GM18520 (cell line): ENCODE measurements around the gene TNNT2.

Experiments
- ATAC-seq: cut with Tn5 transposase; IDR thresholded peaks from one replicate; pipeline ENCODE4 v1.9.1; 2021; ENCODE audit not compliant: unreplicated experiment

Gene TNNT2

GRCh38 chr1:201378804-201379203 lies 1.3 kb upstream of the TNNT2 start:
- ATAC-seq, result no peak

- no peak for ATAC-seq
These were observed 761 bp downstream of the TNNT2 start for GRCh38 chr1:201376464-201377374.

- no peak for ATAC-seq
These were observed 1.4 kb downstream of the TNNT2 start for GRCh38 chr1:201376107-201376463.

- no peak for ATAC-seq
These were observed 2.3 kb downstream of the TNNT2 start for GRCh38 chr1:201375169-201375568.

- ATAC-seq, result no peak
These were observed 3.1 kb downstream of the TNNT2 start for GRCh38 chr1:201374364-201374763.

- no peak for ATAC-seq
These were observed 5.7 kb downstream of the TNNT2 start for GRCh38 chr1:201371792-201372191.

GRCh38 chr1:201371276-201371675 lies 6.2 kb downstream of the TNNT2 start:
- no peak for ATAC-seq

- no peak for ATAC-seq
These were observed 7.0 kb downstream of the TNNT2 start for GRCh38 chr1:201370500-201370899.

- ATAC-seq, result no peak
These were observed 8.3 kb downstream of the TNNT2 start for GRCh38 chr1:201369209-201369608.

- ATAC-seq, result no peak
These were observed 10.8 kb downstream of the TNNT2 start for GRCh38 chr1:201366696-201367095.

- ATAC-seq, result no peak
These were observed 12.2 kb downstream of the TNNT2 start for GRCh38 chr1:201365251-201365650.

- no peak for ATAC-seq
These were observed 12.7 kb downstream of the TNNT2 start for GRCh38 chr1:201364808-201365105.

- ATAC-seq, result no peak
These were observed 14.0 kb downstream of the TNNT2 start for GRCh38 chr1:201363467-201363866.

GRCh38 chr1:201362906-201363305 lies 14.6 kb downstream of the TNNT2 start:
- ATAC-seq, result no peak

GRCh38 chr1:201361652-201362504 lies 15.6 kb downstream of the TNNT2 start:
- ATAC-seq, result no peak

- ATAC-seq, result no peak
These were observed 16.4 kb downstream of the TNNT2 start for GRCh38 chr1:201360901-201361651.

- ATAC-seq, result no peak
These were observed 17.0 kb downstream of the TNNT2 start for GRCh38 chr1:201360486-201360885.

- ATAC-seq, result no peak
These were observed 17.6 kb downstream of the TNNT2 start for GRCh38 chr1:201359873-201360210.

GRCh38 chr1:201359031-201359872 lies 18.2 kb downstream of the TNNT2 start:
- ATAC-seq, result no peak

GRCh38 chr1:201358596-201358995 lies 18.9 kb downstream of the TNNT2 start:
- no peak for ATAC-seq
